HL-60 (cell line): Measurements from ENCODE around the gene DLL4.

Experiments used
- DNase-seq, 2 experiments: peaks; one replicate each; pipeline ENCODE4 v3.0.0-alpha.2; 2010 to 2020; ENCODE audit warnings: low read depth in 1 of 2, low spot score in 1 of 2
- H3K27ac ChIP-seq: fragments of 250-450 bp; sonication (Bioruptor Pico); replicated peaks from 2 replicates; pipeline ENCODE4 v1.5.1; 2020; ENCODE audit warnings: mild to moderate bottlenecking, moderate library complexity
- H3K27me3 ChIP-seq: fragments of 250-450 bp; sonication (Bioruptor Pico); 2 replicates; pipeline ENCODE4 v1.5.1; 2021; ENCODE audit warnings: mild to moderate bottlenecking, moderate library complexity; ENCODE audit not compliant: insufficient read depth, poor library complexity, severe bottlenecking
- H3K4me3 ChIP-seq: replicated peaks from 2 replicates; pipeline ENCODE4 v1.5.1; 2011; ENCODE audit warnings: mild to moderate bottlenecking, control low read depth, low read length; ENCODE audit not compliant: insufficient read depth
- CTCF ChIP-seq: IDR thresholded peaks from one replicate; pipeline ENCODE4 v1.5.1; 2011; ENCODE audit warnings: low read length, control low read depth, inconsistent platforms; ENCODE audit not compliant: insufficient read depth
- GABPA ChIP-seq: IDR thresholded peaks from 2 replicates; pipeline ENCODE4 v1.6.1; 2012; ENCODE audit warnings: low read depth
- POLR2AphosphoS5 ChIP-seq: IDR thresholded peaks from 2 replicates; pipeline ENCODE4 v1.6.1; 2012; ENCODE audit warnings: low read depth
- REST ChIP-seq: IDR thresholded peaks from 2 replicates; pipeline ENCODE4 v1.6.1; 2012; ENCODE audit warnings: low read depth; ENCODE audit not compliant: insufficient replicate concordance
- SPI1 ChIP-seq: IDR thresholded peaks from 2 replicates; pipeline ENCODE4 v1.6.1; 2012; ENCODE audit warnings: low read depth, mild to moderate bottlenecking, borderline replicate concordance

Gene DLL4

GRCh38 chr15:40949756-40950207 is 20.6 kb downstream of the DLL4 start:
- DNase-seq, result no peak
- no peaks in the 10 kb centered on the region for H3K27me3 ChIP-seq
- TF ChIP-seq POLR2AphosphoS5 (no peak), CTCF (no peak), REST (no peak), SPI1 (no peak), GABPA (no peak)
- no peak overlapping the region for H3K4me3 ChIP-seq
- H3K27ac ChIP-seq, result no peak overlapping the region

GRCh38 chr15:40951764-40952163 is 22.6 kb downstream of the DLL4 start:
- DNase-seq, result no peak
- TF ChIP-seq GABPA (no peak), SPI1 (no peak), POLR2AphosphoS5 (no peak), CTCF (no peak), REST (no peak)
- Histone ChIP-seq H3K4me3 (no peak overlapping the region), H3K27ac (no peak overlapping the region; the same call in 1 of the 2 replicates), H3K27me3 (no peaks in the 10 kb centered on the region)

GRCh38 chr15:40952301-40952900 is 23.3 kb downstream of the DLL4 start:
- no peak for DNase-seq
- H3K27me3 ChIP-seq, result no peaks in the 10 kb centered on the region
- no peak for TF ChIP-seq GABPA
- no peak for TF ChIP-seq SPI1
- no peak for TF ChIP-seq REST
- TF ChIP-seq POLR2AphosphoS5, result no peak
- TF ChIP-seq CTCF, result no peak
- H3K27ac ChIP-seq, result peak overlapping the region; percentile 81
- peak overlapping the region; percentile 77 for H3K4me3 ChIP-seq
